ENCODE data around the gene ADARB1.

DNA sequence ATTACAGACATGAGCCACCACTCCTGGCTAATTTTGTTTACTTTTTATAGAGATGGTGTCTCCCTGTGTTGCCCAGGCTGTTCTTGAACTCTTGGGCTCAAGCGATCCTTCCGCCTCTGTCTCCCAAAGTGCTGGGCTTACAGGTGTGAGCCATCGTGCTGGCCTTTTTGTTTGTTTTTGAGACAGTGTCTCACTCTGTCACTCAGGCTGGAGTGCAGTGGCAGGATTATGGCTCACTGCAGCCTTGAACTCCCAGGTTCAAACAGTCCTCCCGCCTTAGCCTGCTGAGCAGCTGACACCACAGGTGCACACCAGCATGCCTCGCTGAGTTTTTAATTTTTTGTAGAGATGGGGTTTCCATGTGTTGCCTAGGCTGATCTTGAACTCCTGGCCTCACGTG is 49.1 kb downstream of the ADARB1 start:
- TF ChIP-seq CTCF (IDR thresholded peaks at IDR 0.05; ENCODE audit: control extremely low read depth in 1 of 3, insufficient read depth in 1 of 3, low read depth in 1 of 3, low read length in 3 of 3), result no peak
- TF ChIP-seq EZH2 (IDR thresholded peaks at IDR 0.05; ENCODE audit: low read depth, low read length, severe bottlenecking), result no peak
- TF ChIP-seq TAF1 (IDR thresholded peaks at IDR 0.05; ENCODE audit: low read depth, low read length), result no peak
- TF ChIP-seq ATF2 (IDR thresholded peaks at IDR 0.05; ENCODE audit: low read length), result no peak
- no peak for TF ChIP-seq SP1 (IDR thresholded peaks at IDR 0.05; ENCODE audit: low read depth, low read length)
- no peak for TF ChIP-seq POLR2A (IDR thresholded peaks at IDR 0.05; ENCODE audit: control extremely low read depth in 1 of 2, low read depth in 2 of 2, low read length in 2 of 2)
- no peak for TF ChIP-seq HDAC6 (IDR thresholded peaks at IDR 0.05; ENCODE audit: low read depth, low read length)
- TF ChIP-seq EP300 (IDR thresholded peaks at IDR 0.05; ENCODE audit: borderline replicate concordance in 1 of 2, low read depth in 2 of 2, low read length in 2 of 2), result no peak
- TF ChIP-seq JUN (IDR thresholded peaks at IDR 0.05; ENCODE audit: low read depth, low read length), result no peak
- no peak for TF ChIP-seq SIN3A (conservative IDR thresholded peaks at IDR 0.05 in 1 of 2, IDR thresholded peaks at IDR 0.05 in 1 of 2; ENCODE audit: low read depth in 1 of 2, low read length in 2 of 2)
- no peak for TF ChIP-seq NRF1 (IDR thresholded peaks at IDR 0.05; ENCODE audit: low read depth, low read length)
- TF ChIP-seq CREB1 (IDR thresholded peaks at IDR 0.05), result no peak
- no peak for TF ChIP-seq RFX5 (IDR thresholded peaks at IDR 0.05; ENCODE audit: borderline replicate concordance, low read depth, low read length)
- no peak for TF ChIP-seq YY1 (IDR thresholded peaks at IDR 0.05; ENCODE audit: low read depth, low read length)

All from H1 (cell line).